ENCODE results near the gene ABCA3. TPM values are rescaled to one million over a fixed set of nuclear protein-coding genes. Genes with fewer than 3 reads are reported as not detected.

Gene ABCA3
- total RNA-seq, 2 donors from 2014 or later, result 8.2 to 24.7 TPM

GRCh38 chr16:2333772-2334379 is 6.7 kb downstream of the ABCA3 start:
- Histone ChIP-seq H3K4me1 (replicated peaks) (no peaks in the 10 kb centered on the region), H3K36me3 (no peaks in the 10 kb centered on the region), H3K27me3 (replicated peaks; ENCODE audit: insufficient read depth) (no peaks in the 10 kb centered on the region), H3K27ac (no peak overlapping the region), H3K9me3 (no peaks in the 10 kb centered on the region), H3K4me3 (no peak overlapping the region)
- DNase-seq (ENCODE audit: low spot score), result no peak
- 83% methylated on average over 17 of the region's 17 CpGs for WGBS
- intact Hi-C loops (cut with DNase I), result no loop called here
- TF ChIP-seq POLR2A (IDR thresholded peaks at IDR 0.05) (no peak), POLR2AphosphoS5 (IDR thresholded peaks at IDR 0.05) (no peak), CTCF (IDR thresholded peaks at IDR 0.05) (no peak)

GRCh38 chr16:2333231-2333630 is 7.3 kb downstream of the ABCA3 start:
- TF ChIP-seq POLR2AphosphoS5 (IDR thresholded peaks at IDR 0.05), result no peak
- TF ChIP-seq CTCF (IDR thresholded peaks at IDR 0.05), result no peak
- Histone ChIP-seq H3K9me3 (no peaks in the 10 kb centered on the region), H3K4me1 (replicated peaks) (no peaks in the 10 kb centered on the region), H3K27ac (no peak overlapping the region), H3K27me3 (replicated peaks; ENCODE audit: insufficient read depth) (no peaks in the 10 kb centered on the region), H3K4me3 (no peak overlapping the region), H3K36me3 (no peaks in the 10 kb centered on the region)
- intact Hi-C loops (cut with DNase I), result no loop called here
- WGBS, result 93% methylated on average over 9 of the region's 9 CpGs
- no peak for DNase-seq (ENCODE audit: low spot score)

- Histone ChIP-seq H3K27ac (no peak overlapping the region), H3K27me3 (replicated peaks; ENCODE audit: insufficient read depth) (no peaks in the 10 kb centered on the region), H3K9me3 (no peaks in the 10 kb centered on the region), H3K4me3 (no peak overlapping the region), H3K36me3 (no peaks in the 10 kb centered on the region), H3K4me1 (replicated peaks) (no peaks in the 10 kb centered on the region)
- TF ChIP-seq CTCF (IDR thresholded peaks at IDR 0.05) (no peak), POLR2A (IDR thresholded peaks at IDR 0.05) (no peak), POLR2AphosphoS5 (IDR thresholded peaks at IDR 0.05) (no peak)
- intact Hi-C loops (cut with DNase I), result no loop called here
- DNase-seq (ENCODE audit: low spot score), result no peak
- WGBS, result 72% methylated on average over 5 of the region's 5 CpGs
These were observed 8.6 kb downstream of the ABCA3 start for GRCh38 chr16:2331931-2332267.

- DNase-seq (ENCODE audit: low spot score), result no peak
- 65% methylated on average over 23 of the region's 23 CpGs for WGBS
These were observed 9.2 kb downstream of the ABCA3 start for GRCh38 chr16:2331199-2331930.

More at GRCh38 chr16:2331199-2331930, 9.2 kb downstream of the ABCA3 start:
- intact Hi-C loops (cut with DNase I), result no loop called here
- Histone ChIP-seq H3K36me3 (no peaks in the 10 kb centered on the region), H3K4me1 (replicated peaks) (no peaks in the 10 kb centered on the region), H3K4me3 (no peak overlapping the region), H3K9me3 (no peaks in the 10 kb centered on the region), H3K27ac (no peak overlapping the region), H3K27me3 (replicated peaks; ENCODE audit: insufficient read depth) (no peaks in the 10 kb centered on the region)
- no peak for TF ChIP-seq CTCF (IDR thresholded peaks at IDR 0.05)
- TF ChIP-seq POLR2A (IDR thresholded peaks at IDR 0.05), result no peak
- TF ChIP-seq POLR2AphosphoS5 (IDR thresholded peaks at IDR 0.05), result no peak

All from prostate gland (tissue), 2 donors.